Measurements from ENCODE around the gene CNN3.

GRCh38 chr1:94974824-94975223 lies 47.9 kb upstream of the CNN3 start:
- TF ChIP-seq CREB5 (CRISPR knock-in tag; IDR thresholded peaks at IDR 0.05; ENCODE audit: low read depth) (no peak), SNAI2 (CRISPR knock-in tag; IDR thresholded peaks at IDR 0.05) (no peak), ZC3H10 (CRISPR knock-in tag; IDR thresholded peaks at IDR 0.05) (no peak), PPARA (CRISPR knock-in tag; IDR thresholded peaks at IDR 0.05; ENCODE audit: borderline replicate concordance) (no peak), TOX (CRISPR knock-in tag; IDR thresholded peaks at IDR 0.05; ENCODE audit: borderline replicate concordance) (no peak), ZNF70 (CRISPR knock-in tag; IDR thresholded peaks at IDR 0.05) (no peak), ARNTL (CRISPR knock-in tag; IDR thresholded peaks at IDR 0.05; ENCODE audit: borderline replicate concordance, low read depth) (no peak)

Measured in SK-N-SH treated with all-trans-retinoic acid at 6 μM for 48 hours (cell line).